Activated naive CD4-positive, alpha-beta T cell (primary cell): Measurements from ENCODE around the gene DEFB112.

Experiments used
- DNase-seq, 4 experiments: peaks; one replicate each; lab custom pipeline; 2025; lab: John Stamatoyannopoulos, UW

The DEFB112 gene

DNA sequence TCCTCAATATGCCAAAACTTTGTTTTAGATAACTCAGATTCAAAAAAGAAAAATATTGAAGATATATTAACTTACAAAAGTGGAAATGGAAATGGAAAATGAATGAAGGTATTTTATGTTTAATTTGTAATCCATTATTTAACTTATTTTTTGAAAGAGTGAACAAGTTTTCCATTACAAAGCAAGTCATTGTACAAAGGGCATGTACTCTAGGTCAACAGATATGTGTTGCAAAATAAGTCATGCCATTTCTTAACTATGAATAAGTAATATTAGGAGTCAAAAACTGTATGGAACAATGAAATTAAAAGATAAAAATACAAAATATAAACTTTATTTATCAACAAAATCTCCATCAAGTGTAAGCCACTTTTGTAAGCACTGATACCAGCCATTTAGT lies 54.5 kb downstream of the DEFB112 start:
- no peak for DNase-seq
